HG03439 (cell line): ENCODE results near the gene SMARCB1.

Experiments used
- ATAC-seq: cut with Tn5 transposase; IDR thresholded peaks from one replicate; pipeline ENCODE4 v1.9.1; 2021; ENCODE audit warnings: mild to moderate bottlenecking, moderate library complexity; ENCODE audit not compliant: unreplicated experiment

Gene SMARCB1

DNA sequence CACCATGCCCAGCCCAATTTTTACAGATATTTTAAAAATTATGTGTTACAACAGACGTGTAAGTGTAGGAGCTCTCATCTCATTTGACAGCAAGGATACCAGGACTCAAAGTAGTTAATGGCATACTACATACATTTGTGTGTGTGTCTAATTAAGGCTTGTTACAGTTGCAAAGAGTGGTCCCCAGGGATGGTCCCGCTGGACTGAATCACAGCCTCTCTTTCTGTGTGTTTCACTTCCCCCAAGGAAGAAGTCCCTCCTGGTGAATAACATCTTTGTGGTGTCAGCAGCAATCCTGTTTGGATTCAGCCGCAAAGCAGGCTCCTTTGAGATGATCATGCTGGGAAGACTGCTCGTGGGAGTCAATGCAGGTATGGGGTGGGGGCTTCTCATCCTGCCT lies 88.1 kb downstream of the SMARCB1 start:
- no peak for ATAC-seq

DNA sequence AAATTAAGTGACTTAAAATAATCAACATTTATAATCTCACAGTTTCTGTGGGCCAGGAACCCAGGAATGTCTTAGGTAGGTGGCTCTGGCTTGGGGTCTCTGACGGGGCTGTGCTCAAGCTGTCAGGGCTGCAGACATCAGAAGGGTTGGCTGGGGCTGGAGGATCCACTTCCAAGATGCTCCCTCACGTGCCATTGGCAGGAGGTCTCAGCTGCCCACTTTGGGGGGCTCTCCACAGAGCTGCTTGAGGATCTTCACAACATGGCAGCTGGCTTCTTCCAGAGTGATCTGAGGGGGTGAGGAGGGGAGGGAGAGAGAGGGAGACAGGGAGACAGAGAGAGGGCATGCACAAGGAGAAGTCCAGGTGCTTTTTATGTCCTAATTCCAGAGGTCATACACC lies 89.0 kb downstream of the SMARCB1 start:
- ATAC-seq: no peak

DNA sequence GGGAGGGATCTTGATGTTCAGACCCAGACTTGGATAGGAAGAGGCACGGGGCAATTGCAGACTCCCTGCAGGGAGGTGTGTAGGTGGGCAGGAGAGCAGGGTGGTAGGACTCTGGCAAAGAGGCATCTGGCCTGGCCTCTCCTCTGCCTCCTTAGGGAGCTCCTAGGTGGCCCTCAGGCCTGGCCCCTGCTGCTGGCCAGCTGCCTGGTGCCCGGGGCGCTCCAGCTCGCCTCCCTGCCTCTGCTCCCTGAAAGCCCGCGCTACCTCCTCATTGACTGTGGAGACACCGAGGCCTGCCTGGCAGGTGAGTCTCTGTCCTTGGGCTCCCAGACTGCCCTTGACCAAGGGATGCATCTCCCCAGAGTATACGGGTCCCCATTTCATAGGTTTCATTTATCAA lies 90.8 kb downstream of the SMARCB1 start:
- no peak for ATAC-seq

DNA sequence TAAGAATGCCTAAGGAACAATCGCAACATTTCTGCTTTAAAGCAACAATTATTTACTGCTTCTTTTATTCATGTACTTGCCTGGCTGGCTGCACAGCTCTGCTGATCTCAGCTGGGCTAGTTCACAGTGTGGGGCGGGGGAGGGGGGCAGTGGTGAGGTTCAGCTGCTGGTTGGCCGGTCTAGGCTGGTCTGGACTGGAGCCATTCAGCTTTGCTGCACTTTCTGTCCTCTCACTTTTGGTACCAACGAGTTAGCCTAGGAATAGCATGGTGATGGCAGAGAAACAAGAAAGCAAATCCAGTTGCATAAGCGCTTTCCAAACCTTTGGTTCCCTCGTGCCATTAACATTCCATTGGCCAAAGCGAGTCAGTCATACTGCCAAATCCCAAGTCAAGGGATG lies 91.5 kb downstream of the SMARCB1 start:
- no peak for ATAC-seq

DNA sequence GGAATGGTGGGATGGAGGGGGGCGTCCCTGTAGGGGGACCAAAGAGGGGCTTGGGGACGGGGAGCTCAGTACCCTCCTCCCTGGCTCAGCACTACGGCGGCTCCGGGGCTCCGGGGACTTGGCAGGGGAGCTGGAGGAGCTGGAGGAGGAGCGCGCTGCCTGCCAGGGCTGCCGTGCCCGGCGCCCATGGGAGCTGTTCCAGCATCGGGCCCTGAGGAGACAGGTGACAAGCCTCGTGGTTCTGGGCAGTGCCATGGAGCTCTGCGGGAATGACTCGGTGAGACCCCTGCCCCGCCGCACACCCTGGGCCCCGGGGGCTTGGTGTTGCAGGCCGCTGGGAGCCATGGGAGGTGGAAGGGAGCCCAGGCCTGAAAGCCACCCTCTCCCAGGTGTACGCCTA lies 95.6 kb downstream of the SMARCB1 start:
- ATAC-seq: no peak

DNA sequence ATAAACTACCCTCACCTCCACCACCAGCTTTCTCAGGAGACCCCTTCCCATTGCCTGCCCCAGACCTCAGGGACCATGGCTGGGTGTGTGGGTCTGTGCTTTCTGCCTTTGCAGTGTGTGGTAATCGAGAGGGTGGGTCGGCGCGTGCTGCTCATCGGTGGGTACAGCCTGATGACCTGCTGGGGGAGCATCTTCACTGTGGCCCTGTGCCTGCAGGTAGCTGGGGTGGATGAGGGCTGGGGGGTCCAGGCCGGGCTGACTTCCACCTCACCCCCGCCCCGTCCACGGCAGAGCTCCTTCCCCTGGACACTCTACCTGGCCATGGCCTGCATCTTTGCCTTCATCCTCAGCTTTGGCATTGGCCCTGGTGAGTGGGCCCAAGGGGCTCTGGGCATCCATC lies 96.9 kb downstream of the SMARCB1 start:
- no peak for ATAC-seq

DNA sequence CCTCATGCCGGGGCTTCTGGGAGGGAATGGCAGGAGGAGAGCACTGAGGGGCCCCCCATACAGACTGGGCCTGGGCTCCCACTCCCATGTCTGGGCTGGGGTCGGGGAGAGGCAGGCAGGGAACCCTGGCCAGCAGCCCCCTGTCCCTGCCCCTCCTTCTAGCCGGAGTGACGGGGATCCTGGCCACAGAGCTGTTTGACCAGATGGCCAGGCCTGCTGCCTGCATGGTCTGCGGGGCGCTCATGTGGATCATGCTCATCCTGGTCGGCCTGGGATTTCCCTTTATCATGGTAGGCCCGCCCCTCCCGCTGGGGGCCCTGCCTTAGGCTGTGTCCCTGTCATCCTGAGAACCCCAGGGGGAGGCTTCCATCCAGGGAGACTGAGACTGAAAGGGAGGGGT lies 97.4 kb downstream of the SMARCB1 start:
- ATAC-seq: no peak
